ENCODE data around the gene TMEM201.

DNA sequence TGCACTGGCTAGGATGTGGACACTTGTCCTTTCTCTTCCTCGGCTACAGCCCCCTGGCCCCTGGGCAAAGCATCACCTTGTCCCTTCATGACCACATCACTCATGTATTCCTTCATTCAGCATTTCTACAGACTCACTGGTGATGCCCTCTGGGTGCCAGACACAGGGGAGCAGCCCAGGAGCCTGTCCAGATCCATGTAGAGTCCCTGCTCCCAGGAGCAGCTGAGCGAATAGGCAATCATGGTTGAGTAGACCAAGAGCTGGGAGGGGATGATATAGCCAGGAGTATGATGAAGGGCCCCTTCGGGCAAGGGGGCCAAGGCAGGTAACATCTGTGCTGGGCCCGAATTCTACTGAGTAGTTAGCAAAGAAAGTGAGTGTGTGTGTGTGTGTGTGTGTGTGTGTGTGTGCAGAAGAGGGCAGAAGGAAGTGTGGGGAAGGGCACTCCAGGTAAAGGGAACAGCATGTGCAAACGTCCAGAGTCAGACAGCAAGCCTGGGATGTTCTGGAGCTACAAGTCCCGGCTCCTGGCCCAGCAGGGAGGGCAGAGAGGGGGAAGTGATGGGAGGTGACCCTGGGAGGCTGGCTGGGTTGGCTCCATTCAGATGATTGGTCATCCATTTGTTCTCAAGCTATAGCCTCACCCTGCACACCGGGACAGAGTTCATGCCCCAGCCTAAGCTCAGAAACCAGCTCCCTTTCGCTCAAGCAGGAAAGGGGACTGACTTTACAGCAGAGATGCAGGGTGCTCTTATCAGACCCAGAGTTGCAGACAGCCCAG is 41.8 kb downstream of the TMEM201 start:
- TF ChIP-seq REST (IDR thresholded peaks at IDR 0.05) (no peak), CTCF (IDR thresholded peaks at IDR 0.05; ENCODE audit: low read depth, low read length, missing input control) (no peak)
